A172 (cell line): ENCODE data around the gene ACBD6. TPM values are rescaled to one million over a fixed set of nuclear protein-coding genes. Genes with fewer than 3 reads are reported as not detected.

ENCODE experiments used
- DNase-seq: peaks from one replicate; pipeline ENCODE4 v3.0.0-alpha.2; 2015; ENCODE audit warnings: low spot score
- total RNA-seq: library from RNA; depleted of rRNA; stranded (reverse); fragments of >200 nt; shearing (Covaris generic); gene quantifications from 2 replicates; pipeline ENCODE4 v1.2.3, GENCODE V29; 2014; rRNA removed

The ACBD6 gene
- total RNA-seq, 1 experiment from 2014 or later: 140 TPM

DNA sequence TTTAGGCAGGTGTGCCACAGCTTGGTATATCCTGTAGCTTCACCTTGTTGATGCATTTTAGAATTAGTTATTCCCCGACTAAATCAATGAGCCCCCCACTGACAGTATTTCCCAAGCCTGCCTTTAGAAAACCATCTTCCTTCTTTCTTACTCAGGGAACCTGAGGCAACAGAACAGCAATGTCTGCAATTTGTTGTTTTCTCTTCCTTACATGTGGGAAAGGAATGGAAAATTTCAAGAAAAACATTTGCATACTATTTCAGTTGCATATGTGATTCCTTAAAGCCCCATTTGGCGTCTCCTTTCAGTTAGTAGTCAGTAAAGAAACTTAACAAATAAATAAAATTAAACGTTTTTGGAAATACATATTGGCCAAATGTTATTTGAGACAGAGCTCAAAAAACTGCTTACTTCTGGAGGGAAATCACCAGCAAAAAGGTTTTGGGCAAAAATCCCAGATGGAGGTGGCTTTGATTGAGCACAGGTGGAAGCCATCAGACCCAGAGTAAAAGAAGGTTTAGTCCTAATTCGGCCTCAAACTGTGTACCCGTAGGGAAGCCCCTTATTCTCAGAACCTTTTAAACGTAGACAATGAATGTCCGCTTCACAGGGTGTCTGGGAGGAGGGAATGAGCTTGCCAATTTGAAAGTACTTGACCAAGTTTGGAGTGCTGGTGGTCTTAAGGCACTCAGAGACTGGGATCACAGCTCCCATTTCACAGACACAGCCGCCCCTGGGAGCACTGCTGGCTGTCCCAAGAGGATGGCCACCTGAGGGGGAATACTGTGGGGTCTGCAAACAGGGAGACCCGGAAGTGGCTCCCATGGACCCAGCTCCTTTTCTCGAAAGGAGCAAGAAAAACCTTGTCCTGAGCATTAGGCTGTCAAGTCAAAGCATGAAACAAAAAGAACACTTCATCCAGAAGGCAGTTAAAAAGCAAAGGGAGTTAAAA is 263.0 kb downstream of the ACBD6 start:
- no peak for DNase-seq

DNA sequence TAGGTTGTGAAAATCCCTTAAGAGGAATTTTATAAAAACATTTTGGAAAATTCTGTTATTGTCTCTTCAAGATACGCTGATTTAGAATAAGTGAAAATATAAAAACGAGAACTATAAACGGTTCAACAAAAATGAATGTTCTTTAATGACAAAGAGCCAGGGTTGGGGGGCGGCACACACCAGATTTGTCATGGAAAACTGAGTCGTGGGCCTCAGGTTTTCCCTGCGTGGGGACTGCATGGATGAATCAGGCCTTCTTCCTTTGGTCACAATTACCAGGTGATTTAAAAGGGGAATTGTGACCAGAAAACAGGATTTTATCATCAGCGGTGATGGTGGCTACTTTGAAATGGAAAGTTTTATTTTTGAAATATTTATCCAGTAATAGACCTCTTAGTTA is 263.7 kb downstream of the ACBD6 start:
- no peak for DNase-seq

Other genes with a start within 250 kb of the ACBD6 start
- not detected in 2 replicates for gene OVAAL, start 56.4 kb upstream of the ACBD6 start, total RNA-seq
- 31.5 and 33.6 TPM in 2 replicates for gene XPR1, start 129.4 kb upstream of the ACBD6 start, total RNA-seq